ENCODE measurements around the gene UBA1.

UBA1 gene

GRCh38 chrX:47193475-47194193 lies at the start of gene UBA1:
TSS of gene UBA1 (plus strand) at chrX:47193829. CDS start at chrX:47198803, 4,974 bp downstream.
- DNase-seq: peak; percentile 79

GRCh38 chrX:47143894-47144625 lies 49.6 kb upstream of the UBA1 start:
- no peak for DNase-seq

- peak; percentile 60 for DNase-seq
Measured at GRCh38 chrX:47144626-47145394, 48.8 kb upstream of the UBA1 start, which contains the start of the genes NDUFB11 and RBM10. TSS of gene NDUFB11 (minus strand) at chrX:47144702. CDS start at chrX:47144679, 23 bp downstream. TSS of gene RBM10 (plus strand) at chrX:47145221. CDS start at chrX:47147482, 2,261 bp downstream.

DNA sequence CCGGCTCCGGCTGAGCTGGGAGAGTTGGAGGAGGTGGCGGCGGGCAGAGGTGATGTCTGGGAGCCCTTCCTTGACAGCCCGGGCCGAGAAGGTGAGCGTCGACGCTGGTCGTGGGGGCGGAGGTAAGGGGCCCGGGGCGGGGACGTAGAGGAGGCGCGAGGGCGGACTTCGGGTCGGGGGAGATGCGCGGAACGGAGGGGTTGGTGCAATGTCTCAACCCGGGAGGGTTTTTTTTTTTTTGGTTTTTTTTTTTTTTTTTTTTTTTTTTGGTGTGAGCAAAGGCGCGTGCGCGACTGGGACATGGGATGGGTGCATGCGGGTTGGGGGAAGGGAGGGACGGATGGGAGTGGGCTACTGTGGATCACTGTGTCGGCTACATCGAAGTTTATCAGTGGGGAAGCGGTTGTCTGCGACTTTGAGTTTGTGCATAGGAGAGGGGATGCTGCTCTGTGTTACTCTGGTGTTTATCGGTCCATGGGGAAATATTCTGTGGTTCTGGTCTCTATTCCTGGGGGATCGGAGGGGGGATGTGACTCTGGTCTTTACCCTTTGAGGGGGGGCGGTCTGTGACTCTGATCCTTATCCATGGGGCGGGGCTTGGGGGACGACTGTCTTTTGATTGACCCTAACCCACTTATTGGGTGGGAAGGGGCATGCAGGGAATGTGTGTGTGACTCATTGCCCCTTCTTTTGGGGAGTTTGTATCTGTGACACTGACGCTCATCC lies 48.1 kb upstream of the UBA1 start:
- DNase-seq: no peak

GRCh38 chrX:47146121-47146935 lies 47.3 kb upstream of the UBA1 start:
- DNase-seq: no peak

- no peak for DNase-seq
Measured at GRCh38 chrX:47146936-47147859, 46.4 kb upstream of the UBA1 start.

DNA sequence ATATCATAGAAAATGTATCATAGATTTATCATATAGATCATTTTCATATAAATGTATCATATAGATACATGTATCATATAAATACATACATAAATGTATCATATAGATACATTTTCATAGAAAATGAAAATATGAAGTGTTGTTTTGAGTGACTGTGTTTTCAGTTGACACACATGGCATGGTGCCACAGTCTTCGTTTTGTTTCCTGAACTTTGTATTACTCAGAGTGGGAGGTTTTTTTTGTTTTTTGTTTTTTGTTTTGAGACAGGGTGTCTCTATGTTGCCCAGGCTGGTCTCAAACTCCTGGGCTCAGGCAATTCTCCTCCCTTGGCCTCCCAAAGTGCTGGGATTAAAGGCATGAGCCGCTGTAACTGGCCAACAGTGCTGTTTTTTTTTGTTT lies 44.7 kb upstream of the UBA1 start:
- no peak for DNase-seq

- no peak for DNase-seq
Measured at GRCh38 chrX:47151435-47151834, 42.2 kb upstream of the UBA1 start.

GRCh38 chrX:47156611-47157520 lies 36.8 kb upstream of the UBA1 start:
- DNase-seq: no peak

DNA sequence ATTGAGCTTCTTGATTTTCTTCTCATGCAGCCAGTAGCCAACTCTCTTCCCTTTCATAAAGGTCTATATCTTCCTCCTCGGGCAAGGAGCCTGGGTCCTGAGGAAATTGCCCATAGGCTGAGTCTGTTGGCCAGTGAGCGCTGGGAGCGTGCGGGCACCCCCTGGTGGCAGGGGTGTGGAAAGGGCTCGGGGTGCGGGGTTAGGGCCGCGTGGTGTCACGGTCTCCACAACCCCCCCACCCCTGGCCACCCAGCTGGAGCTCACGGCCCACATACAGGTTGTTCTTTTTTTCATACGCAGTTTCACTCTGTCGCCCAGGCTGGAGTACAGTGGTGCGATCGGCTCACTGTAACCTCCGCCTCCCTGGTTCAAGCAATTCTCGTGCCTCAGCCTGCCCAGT lies 35.5 kb upstream of the UBA1 start:
- no peak for DNase-seq

DNA sequence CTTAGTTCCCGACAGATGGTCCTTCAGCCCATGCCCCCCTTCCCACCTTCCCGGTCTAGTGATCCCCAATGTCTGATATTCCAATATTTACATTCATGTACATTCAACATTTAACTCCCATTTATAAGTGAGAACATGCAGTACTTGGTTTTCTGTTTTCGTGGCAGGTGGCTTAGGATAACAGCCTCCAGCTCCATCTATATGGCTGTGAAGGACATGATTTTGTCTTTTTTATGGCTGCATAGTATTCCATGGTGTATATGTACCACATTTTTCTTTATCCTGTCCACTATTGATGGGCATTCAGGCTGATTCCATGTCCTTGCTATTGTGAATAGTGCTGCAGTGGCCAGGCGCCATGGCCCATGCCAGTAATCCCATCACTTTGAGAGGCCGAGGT lies 34.8 kb upstream of the UBA1 start:
- DNase-seq: no peak

DNA sequence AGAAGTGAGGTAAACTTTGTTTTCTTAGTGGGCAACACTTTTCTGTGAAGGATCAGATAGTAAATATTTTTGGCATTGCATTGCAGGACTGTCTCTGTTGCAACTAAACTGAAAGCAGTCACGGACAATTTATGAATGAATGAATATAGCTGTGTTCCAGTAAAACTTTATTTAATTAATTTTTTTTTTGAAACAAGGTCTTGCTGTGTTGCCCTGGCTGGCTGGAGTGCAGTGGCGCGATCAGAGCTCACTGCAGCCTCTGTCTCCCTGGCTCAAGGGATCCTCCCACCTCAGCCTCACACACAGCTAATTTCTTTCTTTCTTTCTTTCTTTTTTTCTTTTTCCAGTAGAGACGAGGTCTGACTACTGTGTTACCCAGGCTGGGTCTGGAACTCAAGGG lies 32.8 kb upstream of the UBA1 start:
- no peak for DNase-seq

- DNase-seq: no peak
Measured at GRCh38 chrX:47162927-47163583, 30.6 kb upstream of the UBA1 start.

GRCh38 chrX:47164420-47164819 lies 29.2 kb upstream of the UBA1 start:
- no peak for DNase-seq

GRCh38 chrX:47166126-47166525 lies 27.5 kb upstream of the UBA1 start:
- DNase-seq: no peak

- DNase-seq: no peak
Measured at GRCh38 chrX:47168495-47169073, 25.0 kb upstream of the UBA1 start.

- DNase-seq: no peak
Measured at GRCh38 chrX:47169273-47169672, 24.4 kb upstream of the UBA1 start.

DNA sequence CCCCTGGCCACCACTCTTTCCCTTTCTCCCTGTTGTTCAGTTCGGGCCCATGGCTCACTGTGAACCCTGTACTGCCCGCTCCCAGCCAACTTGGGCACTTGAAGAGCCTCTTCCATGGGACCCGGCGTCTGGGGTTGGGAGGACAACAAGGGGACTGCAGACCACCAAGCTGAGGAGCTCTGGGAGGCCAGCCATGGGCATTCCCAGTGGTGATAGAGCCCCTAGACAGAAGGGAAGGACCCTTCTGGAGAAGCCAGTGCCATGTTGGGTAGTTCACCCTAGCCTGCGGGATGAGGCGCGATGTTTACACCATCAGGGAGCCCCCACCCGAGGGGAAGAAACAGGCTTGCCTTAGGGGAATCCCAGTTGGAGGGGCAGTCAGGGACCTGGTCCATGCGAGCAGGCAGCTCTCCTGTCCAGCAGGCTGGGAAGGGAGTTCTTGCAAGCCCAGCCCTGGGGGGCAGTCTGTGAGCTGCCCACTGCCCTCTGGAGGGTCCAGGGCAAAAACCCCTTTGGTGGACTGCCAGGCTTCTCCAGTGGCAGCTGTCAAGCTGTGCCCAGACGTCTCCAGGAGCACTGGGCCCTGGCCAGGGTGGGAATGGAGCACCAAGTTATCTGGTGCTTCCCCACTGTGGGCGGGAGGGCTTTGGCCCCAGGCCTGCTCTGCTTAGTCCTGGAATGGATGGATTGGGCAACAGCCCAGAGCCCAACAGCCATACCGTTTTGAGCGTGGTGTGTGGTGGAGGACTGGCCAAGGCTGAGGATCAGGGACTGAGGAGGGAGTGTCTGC lies 23.7 kb upstream of the UBA1 start:
- no peak for DNase-seq
